LNCAP (cell line): ENCODE data around the gene GHRL.

Experiments used
- TF ChIP-seq, protein P1 (sequence below): fragments of 450-650 bp; IDR thresholded peaks from 2 replicates; pipeline ENCODE4 v1.5.1; 2017; ENCODE audit warnings: mild to moderate bottlenecking

Gene GHRL

GRCh38 chr3:10268930-10269329, 23.8 kb downstream of the GHRL start:
- TF ChIP-seq, protein P1, sequence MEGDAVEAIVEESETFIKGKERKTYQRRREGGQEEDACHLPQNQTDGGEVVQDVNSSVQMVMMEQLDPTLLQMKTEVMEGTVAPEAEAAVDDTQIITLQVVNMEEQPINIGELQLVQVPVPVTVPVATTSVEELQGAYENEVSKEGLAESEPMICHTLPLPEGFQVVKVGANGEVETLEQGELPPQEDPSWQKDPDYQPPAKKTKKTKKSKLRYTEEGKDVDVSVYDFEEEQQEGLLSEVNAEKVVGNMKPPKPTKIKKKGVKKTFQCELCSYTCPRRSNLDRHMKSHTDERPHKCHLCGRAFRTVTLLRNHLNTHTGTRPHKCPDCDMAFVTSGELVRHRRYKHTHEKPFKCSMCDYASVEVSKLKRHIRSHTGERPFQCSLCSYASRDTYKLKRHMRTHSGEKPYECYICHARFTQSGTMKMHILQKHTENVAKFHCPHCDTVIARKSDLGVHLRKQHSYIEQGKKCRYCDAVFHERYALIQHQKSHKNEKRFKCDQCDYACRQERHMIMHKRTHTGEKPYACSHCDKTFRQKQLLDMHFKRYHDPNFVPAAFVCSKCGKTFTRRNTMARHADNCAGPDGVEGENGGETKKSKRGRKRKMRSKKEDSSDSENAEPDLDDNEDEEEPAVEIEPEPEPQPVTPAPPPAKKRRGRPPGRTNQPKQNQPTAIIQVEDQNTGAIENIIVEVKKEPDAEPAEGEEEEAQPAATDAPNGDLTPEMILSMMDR: no peak

- TF ChIP-seq, protein P1: no peak
These were observed 24.6 kb downstream of the GHRL start for GRCh38 chr3:10268116-10268515.

DNA sequence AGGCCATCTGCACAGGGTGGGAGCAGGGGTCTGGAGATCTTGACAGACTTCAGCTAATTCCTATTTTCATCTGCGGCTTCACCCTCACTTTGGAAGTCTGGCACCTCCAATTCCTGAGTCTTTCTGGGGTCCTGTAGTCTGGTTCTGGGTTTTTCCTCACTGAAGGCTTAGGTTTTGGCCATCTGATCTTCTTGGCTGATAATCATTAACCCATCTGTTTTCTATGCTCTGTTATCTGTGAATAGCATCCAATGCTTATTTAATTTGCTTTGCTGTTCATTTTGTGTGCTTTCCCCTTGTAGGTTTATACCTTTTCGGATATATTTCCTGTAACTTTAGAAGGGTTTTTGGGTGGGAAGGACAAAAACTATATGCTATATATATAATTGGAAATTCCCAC, 26.9 kb downstream of the GHRL start:
- TF ChIP-seq, protein P1: no peak

DNA sequence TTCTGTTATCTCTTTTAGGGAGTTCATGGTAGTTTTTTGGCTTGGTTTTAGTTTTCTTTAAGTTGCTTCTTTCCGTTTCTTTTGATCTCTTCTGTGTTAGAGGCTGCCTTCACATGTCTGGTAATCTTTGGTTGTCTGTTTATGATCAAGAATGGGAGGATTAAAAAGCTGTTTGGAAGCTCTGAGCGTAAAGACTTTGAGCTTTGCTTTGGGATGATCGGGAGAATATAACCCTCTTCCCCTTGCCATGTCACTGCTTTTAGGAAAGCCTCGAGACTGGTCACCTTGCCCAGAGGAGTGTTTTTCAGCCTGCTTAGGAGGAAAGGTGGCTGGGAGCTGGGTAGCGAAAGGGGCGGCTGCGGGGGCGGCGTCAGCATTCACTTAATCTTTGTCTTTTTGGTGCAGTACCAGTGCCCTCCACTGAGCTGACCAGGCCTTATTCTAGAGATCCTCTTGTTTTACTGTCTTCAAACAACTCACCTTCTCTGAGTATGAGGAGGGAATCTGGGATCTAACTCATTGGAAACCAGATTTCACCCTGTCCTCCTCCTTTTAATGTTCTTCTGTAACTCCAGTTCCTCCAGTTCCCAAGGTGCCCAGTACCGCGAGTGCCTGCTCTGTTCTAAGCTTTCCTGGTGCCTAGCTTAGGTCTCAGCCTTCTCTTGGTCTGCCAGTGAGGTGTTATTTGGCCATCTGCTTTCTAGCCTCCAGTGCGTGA, 28.9 kb downstream of the GHRL start:
- TF ChIP-seq, protein P1: peak; percentile 36

- TF ChIP-seq, protein P1: no peak
These were observed 30.7 kb downstream of the GHRL start for GRCh38 chr3:10262027-10262426.

DNA sequence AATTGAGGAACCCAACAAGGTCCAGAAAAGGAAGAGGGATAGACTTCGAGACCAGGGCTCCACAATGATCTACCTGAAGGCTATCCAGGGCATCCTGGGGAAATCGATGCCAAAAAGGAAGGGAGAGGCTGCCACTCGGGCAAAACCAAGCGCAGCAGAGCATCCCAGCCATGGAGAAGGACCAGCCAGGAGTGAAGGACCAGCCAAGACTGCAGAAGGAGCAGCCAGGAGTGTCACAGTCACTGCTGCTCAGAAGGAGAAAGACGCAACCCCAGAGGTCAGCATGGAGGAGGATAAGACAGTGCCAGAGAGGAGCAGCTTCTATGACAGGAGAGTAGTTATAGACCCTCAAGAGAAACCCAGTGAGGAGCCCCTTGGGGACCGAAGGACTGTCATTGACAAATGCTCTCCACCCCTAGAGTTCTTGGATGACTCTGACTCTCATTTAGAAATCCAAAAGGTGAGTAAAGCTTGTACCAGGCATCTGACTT, 32.5 kb downstream of the GHRL start:
- TF ChIP-seq, protein P1: no peak

DNA sequence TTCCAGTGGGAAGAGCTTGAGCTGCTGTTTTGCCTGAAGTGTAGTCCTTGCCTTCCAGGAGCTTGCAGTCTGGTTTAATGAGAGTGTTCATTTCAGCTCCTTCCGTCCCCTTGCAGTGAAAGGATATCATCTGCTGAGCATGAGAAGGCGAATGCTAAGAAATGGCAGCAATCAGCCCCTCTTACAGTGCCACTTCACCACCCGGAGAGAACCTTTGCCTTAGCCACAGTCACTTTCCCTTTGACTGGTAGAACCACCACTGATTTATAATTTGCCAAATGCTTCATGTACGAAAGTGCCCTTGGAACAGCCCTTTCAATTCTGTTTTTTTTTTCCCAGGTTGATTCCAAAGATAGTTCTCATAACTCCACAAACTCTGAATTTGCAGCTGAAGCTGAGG, 32.9 kb downstream of the GHRL start:
- TF ChIP-seq, protein P1: no peak
